OCI-LY3 (cell line): Measurements from ENCODE around the gene FRMD3.

Experiments used
- CTCF ChIP-seq: fragments of 200-600, 300-600 bp; sonication (generic); IDR thresholded peaks from 2 replicates; pipeline ENCODE4 v1.5.1; 2014; ENCODE audit warnings: antibody characterized with exemption, low read length, low read depth
- EZH2phosphoT487 ChIP-seq: fragments of 200-600 bp; shearing (Covaris generic); IDR thresholded peaks from 2 replicates; pipeline ENCODE4 v1.6.1; 2018; ENCODE audit warnings: antibody characterized with exemption, mixed run types, low read depth

GRCh38 chr9:83362341-83362995, 175.7 kb downstream of the FRMD3 start:
- TF ChIP-seq CTCF (no peak), EZH2phosphoT487 (no peak)
